SU-DHL-6 (cell line): Measurements from ENCODE around the gene TGM6.

Experiments
- H2AFZ ChIP-seq: fragments of 200-600 bp; sonication (generic); 2 replicates; pipeline ENCODE4 v1.6.1; 2014; ENCODE audit warnings: low read depth, mild to moderate bottlenecking, moderate library complexity, mixed read lengths, antibody characterized with exemption, low read length; ENCODE audit not compliant: severe bottlenecking
- H3F3A ChIP-seq: fragments of 200-600 bp; shearing (Covaris generic); 2 replicates; pipeline ENCODE4 v1.6.0; 2016; ENCODE audit warnings: antibody characterized with exemption, mild to moderate bottlenecking; ENCODE audit not compliant: insufficient read depth
- H3K27ac ChIP-seq: fragments of 200-600 bp; sonication (generic); 2 replicates; pipeline ENCODE4 v1.5.1; 2016; ENCODE audit warnings: low read depth, mild to moderate bottlenecking, low read length, moderate library complexity, mixed read lengths
- H3K27me3 ChIP-seq: fragments of 200-600 bp; sonication (generic), shearing (Covaris generic); 2 replicates; pipeline ENCODE4 v1.6.0; 2014; ENCODE audit warnings: mild to moderate bottlenecking, low read length
- H3K36me3 ChIP-seq: fragments of 200-600 bp; sonication (generic); 2 replicates; pipeline ENCODE4 v1.6.1; 2014; ENCODE audit warnings: mild to moderate bottlenecking, low read length, mixed read lengths
- H3K4me2 ChIP-seq: fragments of 300-600, 200-600 bp; shearing (Covaris generic), sonication (generic); 2 replicates; pipeline ENCODE4 v1.6.0; 2014; ENCODE audit warnings: low read length, low read depth, mild to moderate bottlenecking; ENCODE audit not compliant: poor library complexity, severe bottlenecking
- H3K4me3 ChIP-seq: fragments of 200-600 bp; sonication (generic); 2 replicates; pipeline ENCODE4 v1.5.1; 2014; ENCODE audit warnings: antibody characterized with exemption, low read length, mild to moderate bottlenecking, mixed read lengths; ENCODE audit not compliant: insufficient read depth, poor library complexity, severe bottlenecking
- H3K79me2 ChIP-seq: fragments of 200-600 bp; sonication (generic); 2 replicates; pipeline ENCODE4 v1.6.1; 2014; ENCODE audit warnings: mild to moderate bottlenecking, low read length, moderate library complexity; ENCODE audit not compliant: insufficient read depth
- H3K9ac ChIP-seq: fragments of 200-600 bp; sonication (generic); 2 replicates; pipeline ENCODE4 v1.7.0; 2014; ENCODE audit warnings: mild to moderate bottlenecking, low read length
- H3K9me2 ChIP-seq: fragments of 200-600 bp; sonication (generic); replicated peaks from 2 replicates; pipeline ENCODE4 v1.6.1; 2014; ENCODE audit warnings: low read length; ENCODE audit not compliant: insufficient read depth
- H3K9me3 ChIP-seq: fragments of 200-600 bp; sonication (generic); 2 replicates; pipeline ENCODE4 v1.6.1; 2014; ENCODE audit warnings: low read length, mixed read lengths; ENCODE audit not compliant: insufficient read depth
- H4K20me1 ChIP-seq: fragments of 200-600 bp; sonication (generic); 2 replicates; pipeline ENCODE4 v1.6.1; 2014; ENCODE audit warnings: low read depth, mild to moderate bottlenecking, antibody characterized with exemption, low read length, moderate library complexity, mixed read lengths
- EZH2phosphoT487 ChIP-seq: fragments of 200-600 bp; sonication (generic), shearing (Covaris generic); conservative IDR thresholded peaks from 2 replicates; pipeline ENCODE4 v1.6.1; 2018; ENCODE audit warnings: mild to moderate bottlenecking, antibody characterized with exemption, low read length, moderate library complexity, mixed read lengths
- TF ChIP-seq, protein P1 (sequence below): fragments of 200-600 bp; sonication (generic); IDR thresholded peaks from one replicate; pipeline ENCODE4 v1.5.1; 2017; ENCODE audit warnings: antibody characterized with exemption, mild to moderate bottlenecking, low read length, moderate library complexity; ENCODE audit not compliant: insufficient read depth, poor library complexity, severe bottlenecking

TGM6 gene

DNA sequence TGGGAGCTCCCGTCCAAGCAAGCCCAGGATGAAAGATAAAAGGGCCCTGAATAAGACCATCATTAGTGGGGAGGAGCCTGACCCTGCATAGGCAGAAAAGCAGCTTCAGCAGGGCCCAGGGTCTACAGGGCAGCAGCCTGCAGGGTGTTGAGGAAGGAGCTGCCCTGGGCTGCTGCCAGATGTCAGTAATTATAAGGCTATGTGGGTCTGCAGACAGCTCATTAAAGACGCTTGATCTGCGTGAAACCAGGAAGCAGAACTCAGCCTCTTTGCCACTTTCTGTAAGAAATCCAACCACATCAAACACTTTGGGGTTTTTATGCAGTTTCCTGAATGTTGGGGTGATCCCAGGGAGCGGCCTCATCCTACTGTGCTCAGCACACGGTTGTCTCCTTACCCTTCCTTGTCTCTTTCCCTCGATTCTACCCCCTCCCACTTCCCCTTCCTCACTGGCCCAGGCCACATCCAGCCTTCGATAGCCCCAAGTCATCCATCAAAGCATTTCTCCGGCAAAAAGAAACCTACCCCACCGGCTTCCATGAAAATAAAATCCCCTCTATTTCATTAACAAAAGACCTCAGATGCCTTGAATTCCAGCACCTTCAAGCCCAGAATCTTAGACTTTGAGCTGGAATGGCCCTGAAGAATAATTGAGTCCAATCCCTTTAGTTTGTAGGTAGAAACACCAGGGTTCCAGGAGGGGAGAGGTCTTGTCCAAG lies 1.0 kb upstream of the TGM6 start:
- Histone ChIP-seq H3K4me2 (no peak overlapping the region), H3K9me3 (no peaks in the 10 kb centered on the region), H2AFZ (no peak overlapping the region), H3K79me2 (no peaks in the 10 kb centered on the region), H3F3A (no peaks in the 10 kb centered on the region), H3K9me2 (no peaks in the 10 kb centered on the region), H3K27me3 (no peaks in the 10 kb centered on the region), H3K27ac (no peak overlapping the region), H4K20me1 (no peaks in the 10 kb centered on the region), H3K4me3 (no peak overlapping the region), H3K9ac (no peak overlapping the region), H3K36me3 (no peaks in the 10 kb centered on the region)
- no peak for TF ChIP-seq EZH2phosphoT487
- TF ChIP-seq, protein P1, sequence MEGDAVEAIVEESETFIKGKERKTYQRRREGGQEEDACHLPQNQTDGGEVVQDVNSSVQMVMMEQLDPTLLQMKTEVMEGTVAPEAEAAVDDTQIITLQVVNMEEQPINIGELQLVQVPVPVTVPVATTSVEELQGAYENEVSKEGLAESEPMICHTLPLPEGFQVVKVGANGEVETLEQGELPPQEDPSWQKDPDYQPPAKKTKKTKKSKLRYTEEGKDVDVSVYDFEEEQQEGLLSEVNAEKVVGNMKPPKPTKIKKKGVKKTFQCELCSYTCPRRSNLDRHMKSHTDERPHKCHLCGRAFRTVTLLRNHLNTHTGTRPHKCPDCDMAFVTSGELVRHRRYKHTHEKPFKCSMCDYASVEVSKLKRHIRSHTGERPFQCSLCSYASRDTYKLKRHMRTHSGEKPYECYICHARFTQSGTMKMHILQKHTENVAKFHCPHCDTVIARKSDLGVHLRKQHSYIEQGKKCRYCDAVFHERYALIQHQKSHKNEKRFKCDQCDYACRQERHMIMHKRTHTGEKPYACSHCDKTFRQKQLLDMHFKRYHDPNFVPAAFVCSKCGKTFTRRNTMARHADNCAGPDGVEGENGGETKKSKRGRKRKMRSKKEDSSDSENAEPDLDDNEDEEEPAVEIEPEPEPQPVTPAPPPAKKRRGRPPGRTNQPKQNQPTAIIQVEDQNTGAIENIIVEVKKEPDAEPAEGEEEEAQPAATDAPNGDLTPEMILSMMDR, result no peak

DNA sequence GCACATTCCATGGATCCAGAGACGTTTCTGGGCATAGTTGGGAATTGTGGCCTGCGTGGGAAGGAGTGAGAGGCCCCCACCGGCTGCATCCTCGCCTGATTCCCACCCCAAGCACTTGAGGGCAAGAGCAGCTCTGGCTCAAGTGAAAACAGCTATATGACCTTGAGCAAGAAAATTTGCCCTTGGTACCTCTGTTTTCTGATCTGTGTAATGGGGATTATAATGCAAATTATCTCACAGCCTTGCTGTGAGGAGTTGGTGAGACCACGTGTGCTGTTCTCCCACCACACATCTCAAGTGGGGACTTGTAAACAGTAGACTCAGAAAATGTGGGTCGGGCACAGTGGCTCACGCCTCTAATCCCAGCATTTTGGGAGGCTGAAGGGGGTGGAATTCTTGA lies 602 bp downstream of the TGM6 start:
- Histone ChIP-seq H3K4me3 (no peak overlapping the region), H3K36me3 (no peaks in the 10 kb centered on the region), H3K9me3 (no peaks in the 10 kb centered on the region), H3K4me2 (no peak overlapping the region), H3K9me2 (no peaks in the 10 kb centered on the region), H2AFZ (no peak overlapping the region), H3K9ac (no peak overlapping the region), H3K27me3 (no peaks in the 10 kb centered on the region), H3F3A (no peaks in the 10 kb centered on the region), H3K27ac (no peak overlapping the region), H3K79me2 (no peaks in the 10 kb centered on the region), H4K20me1 (no peaks in the 10 kb centered on the region)
- TF ChIP-seq, protein P1, result no peak

DNA sequence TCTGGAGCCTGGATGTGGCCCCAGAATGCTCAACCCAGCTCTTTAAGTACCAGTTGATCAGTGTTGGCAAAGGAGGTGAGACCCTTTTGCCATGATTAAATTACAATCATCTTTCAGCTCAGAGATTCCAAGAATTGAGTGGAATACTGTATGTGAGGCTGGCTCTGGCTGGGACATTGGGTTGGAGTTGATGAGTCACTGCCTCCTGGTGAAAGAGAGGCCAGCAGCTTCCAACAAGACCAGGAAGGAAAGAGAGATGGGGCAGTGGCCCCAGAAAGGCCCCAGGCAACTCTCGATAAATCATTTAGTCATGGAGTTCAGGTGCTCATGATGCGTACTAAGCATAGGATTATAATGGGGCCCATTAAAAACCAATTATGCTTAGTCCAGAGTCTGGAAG lies 2.1 kb downstream of the TGM6 start:
- no peaks in the 10 kb centered on the region for H3F3A ChIP-seq
- H3K9me3 ChIP-seq, result peaks cover 6% of the 10 kb centered on the region; the same call in 1 of the 2 replicates
- no peaks in the 10 kb centered on the region for H3K36me3 ChIP-seq
- H2AFZ ChIP-seq, result no peak overlapping the region
- no peak overlapping the region for H3K9ac ChIP-seq
- no peak overlapping the region for H3K4me3 ChIP-seq
- no peak overlapping the region for H3K27ac ChIP-seq
- no peaks in the 10 kb centered on the region for H3K27me3 ChIP-seq
- H4K20me1 ChIP-seq, result no peaks in the 10 kb centered on the region
- H3K9me2 ChIP-seq, result no peaks in the 10 kb centered on the region
- no peak overlapping the region for H3K4me2 ChIP-seq
- H3K79me2 ChIP-seq, result no peaks in the 10 kb centered on the region
- no peak for TF ChIP-seq EZH2phosphoT487
- TF ChIP-seq, protein P1, result no peak
